Endothelial cell (in vitro differentiated cells): ENCODE results near the gene LTK. TPM values are rescaled to one million over a fixed set of nuclear protein-coding genes. Genes with fewer than 3 reads are reported as not detected.

Experiments used
- DNase-seq: peaks from one replicate; pipeline ENCODE4 v3.0.0; 2021; ENCODE audit warnings: low spot score
- H3K27ac Mint-ChIP-seq: one replicate; pipeline ENCODE4 v1.8.0; 2021; ENCODE audit warnings: mixed read lengths, inconsistent platforms; ENCODE audit not compliant: unreplicated experiment
- H3K27me3 Mint-ChIP-seq: one replicate; pipeline ENCODE4 v1.8.0; 2021; ENCODE audit warnings: mild to moderate bottlenecking, moderate library complexity, mixed read lengths, inconsistent platforms; ENCODE audit not compliant: unreplicated experiment
- H3K36me3 Mint-ChIP-seq: one replicate; pipeline ENCODE4 v1.8.0; 2021; ENCODE audit warnings: mild to moderate bottlenecking, low read depth, mixed read lengths, inconsistent platforms; ENCODE audit not compliant: unreplicated experiment
- H3K4me1 Mint-ChIP-seq: one replicate; pipeline ENCODE4 v1.8.0; 2021; ENCODE audit warnings: mild to moderate bottlenecking, mixed read lengths, inconsistent platforms; ENCODE audit not compliant: unreplicated experiment
- H3K4me3 Mint-ChIP-seq: one replicate; pipeline ENCODE4 v1.8.0; 2021; ENCODE audit warnings: mild to moderate bottlenecking, mixed read lengths, inconsistent platforms; ENCODE audit not compliant: unreplicated experiment
- H3K9me3 Mint-ChIP-seq: one replicate; pipeline ENCODE4 v1.8.0; 2021; ENCODE audit warnings: mixed read lengths, inconsistent platforms; ENCODE audit not compliant: unreplicated experiment
- total RNA-seq: library from RNA; stranded (reverse); fragmentation: NEBNext Ultra II Directional; extraction: Animal tissue kit (Norgen Biotek cat#: 25700); gene quantifications from one replicate; pipeline ENCODE4 v1.2.1, GENCODE V29; 2021; ENCODE audit not compliant: unreplicated experiment
- TF ChIP-seq, protein P1 (sequence below): fragments of 200-600 bp; sonication (generic); IDR thresholded peaks from one replicate; pipeline ENCODE4 v1.5.0; 2021; ENCODE audit warnings: antibody characterized with exemption; ENCODE audit not compliant: unreplicated experiment

Gene LTK
- total RNA-seq, 1 donor from 2014 or later = 25.7 TPM

DNA sequence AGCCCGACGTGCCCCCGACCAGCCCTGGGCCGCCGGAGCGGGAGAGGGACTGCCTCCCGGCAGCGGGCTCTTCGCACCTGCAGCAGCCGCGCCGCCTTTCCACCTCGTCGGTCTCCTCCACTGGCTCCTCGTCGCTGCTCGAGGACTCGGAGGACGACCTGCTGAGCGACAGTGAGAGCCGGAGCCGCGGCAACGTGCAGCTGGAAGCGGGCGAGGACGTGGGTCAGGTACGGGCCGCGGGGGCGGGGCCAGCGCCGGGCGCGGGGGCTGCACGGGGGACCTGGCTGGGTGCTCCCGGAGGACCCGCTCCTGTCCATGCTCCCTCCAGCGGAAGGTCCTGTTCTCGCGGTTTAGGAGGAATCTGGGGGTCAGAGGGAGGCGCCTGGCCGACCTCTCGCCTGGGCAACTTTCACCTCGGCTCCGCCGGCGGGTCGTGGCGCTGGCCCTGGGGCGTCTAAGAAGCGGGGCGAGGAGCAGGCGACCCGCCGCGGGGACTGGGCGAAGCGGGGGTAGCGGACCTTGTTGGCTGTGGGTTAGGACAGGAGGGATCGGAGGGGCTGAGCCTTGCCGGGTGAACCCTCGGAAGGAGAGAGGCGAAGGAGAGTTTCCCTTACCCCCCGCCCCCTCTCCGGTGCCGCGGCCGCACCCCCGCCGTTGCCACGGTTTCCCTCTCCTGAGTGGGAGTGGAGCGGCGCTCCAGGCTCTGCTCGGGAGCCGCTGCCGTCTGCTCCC lies 19.3 kb downstream of the LTK start:
- H3K4me1 Mint-ChIP-seq = peaks cover 9% of the 10 kb centered on the region
- H3K4me3 Mint-ChIP-seq = no peak overlapping the region
- peak; percentile 43 for DNase-seq
- no peaks in the 10 kb centered on the region for H3K9me3 Mint-ChIP-seq
- no peak overlapping the region for H3K27ac Mint-ChIP-seq
- peaks cover 9% of the 10 kb centered on the region for H3K36me3 Mint-ChIP-seq
- H3K27me3 Mint-ChIP-seq = peaks cover 24% of the 10 kb centered on the region
- TF ChIP-seq, protein P1, sequence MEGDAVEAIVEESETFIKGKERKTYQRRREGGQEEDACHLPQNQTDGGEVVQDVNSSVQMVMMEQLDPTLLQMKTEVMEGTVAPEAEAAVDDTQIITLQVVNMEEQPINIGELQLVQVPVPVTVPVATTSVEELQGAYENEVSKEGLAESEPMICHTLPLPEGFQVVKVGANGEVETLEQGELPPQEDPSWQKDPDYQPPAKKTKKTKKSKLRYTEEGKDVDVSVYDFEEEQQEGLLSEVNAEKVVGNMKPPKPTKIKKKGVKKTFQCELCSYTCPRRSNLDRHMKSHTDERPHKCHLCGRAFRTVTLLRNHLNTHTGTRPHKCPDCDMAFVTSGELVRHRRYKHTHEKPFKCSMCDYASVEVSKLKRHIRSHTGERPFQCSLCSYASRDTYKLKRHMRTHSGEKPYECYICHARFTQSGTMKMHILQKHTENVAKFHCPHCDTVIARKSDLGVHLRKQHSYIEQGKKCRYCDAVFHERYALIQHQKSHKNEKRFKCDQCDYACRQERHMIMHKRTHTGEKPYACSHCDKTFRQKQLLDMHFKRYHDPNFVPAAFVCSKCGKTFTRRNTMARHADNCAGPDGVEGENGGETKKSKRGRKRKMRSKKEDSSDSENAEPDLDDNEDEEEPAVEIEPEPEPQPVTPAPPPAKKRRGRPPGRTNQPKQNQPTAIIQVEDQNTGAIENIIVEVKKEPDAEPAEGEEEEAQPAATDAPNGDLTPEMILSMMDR = no peak

DNA sequence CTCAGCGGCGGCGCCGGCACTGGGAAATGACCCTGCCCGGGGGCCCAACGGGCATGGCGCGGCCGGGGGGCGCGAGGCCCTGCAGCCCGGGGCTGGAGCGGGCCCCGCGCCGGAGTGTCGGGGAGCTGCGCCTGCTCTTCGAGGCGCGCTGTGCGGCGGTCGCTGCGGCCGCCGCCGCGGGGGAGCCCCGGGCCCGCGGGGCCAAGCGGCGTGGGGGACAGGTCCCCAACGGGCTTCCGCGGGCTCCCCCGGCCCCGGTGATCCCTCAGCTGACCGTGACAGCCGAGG lies 19.8 kb downstream of the LTK start:
- H3K27me3 Mint-ChIP-seq = peaks cover 24% of the 10 kb centered on the region
- no peak for DNase-seq
- no peak overlapping the region for H3K4me3 Mint-ChIP-seq
- no peaks in the 10 kb centered on the region for H3K9me3 Mint-ChIP-seq
- peaks cover 9% of the 10 kb centered on the region for H3K4me1 Mint-ChIP-seq
- TF ChIP-seq, protein P1 = no peak
- peaks cover 9% of the 10 kb centered on the region for H3K36me3 Mint-ChIP-seq
- H3K27ac Mint-ChIP-seq = no peak overlapping the region

DNA sequence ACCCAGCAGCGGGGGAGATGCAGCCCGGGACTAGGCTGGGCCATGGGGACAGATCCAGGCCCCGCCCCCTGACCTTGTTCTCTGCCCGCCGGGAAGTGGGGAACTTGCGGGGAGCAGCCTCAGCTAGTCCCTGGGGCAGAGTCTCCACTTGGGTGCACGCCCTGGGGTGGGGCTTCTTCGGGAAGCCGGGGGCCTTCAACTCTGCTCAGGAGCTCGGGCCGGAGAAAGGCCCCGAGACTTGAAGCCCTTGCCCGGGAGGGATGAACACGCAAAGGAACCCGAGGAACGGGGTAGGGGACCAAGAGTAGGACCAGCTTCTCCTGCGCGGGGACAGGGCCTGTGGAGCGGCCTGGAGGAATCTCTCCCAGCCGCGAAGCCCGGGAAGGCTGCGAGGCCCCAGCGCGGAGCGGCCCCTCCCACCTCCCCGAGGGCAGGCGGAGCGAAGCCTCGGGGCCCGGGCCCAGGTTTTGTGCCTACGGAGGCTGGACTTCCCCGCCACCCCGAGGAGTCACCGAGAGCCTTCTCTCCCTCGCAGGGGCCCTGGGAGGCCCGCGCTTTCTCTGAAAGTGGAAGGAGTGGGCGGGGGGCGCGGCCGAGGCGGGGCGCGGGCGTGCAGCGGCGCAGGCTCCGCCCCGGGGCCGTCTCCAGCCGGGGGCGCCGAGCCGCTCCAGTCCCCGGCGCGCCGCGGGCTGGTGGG lies 20.3 kb downstream of the LTK start, which contains the start of gene ITPKA:
Gene ITPKA, plus strand, starts transcription at position 670 of the 697 bp plus-strand sequence. CDS start 54 bp downstream, outside the sequence.
- Mint-ChIP-seq H3K4me1 (peaks cover 9% of the 10 kb centered on the region), H3K36me3 (peaks cover 9% of the 10 kb centered on the region), H3K4me3 (peak within 1 kb of the TSS; percentile 84), H3K9me3 (no peaks in the 10 kb centered on the region), H3K27me3 (peaks cover 23% of the 10 kb centered on the region), H3K27ac (peak within 1 kb of the TSS; percentile 49)
- TF ChIP-seq, protein P1 = no peak
- DNase-seq = peak; percentile 54

DNA sequence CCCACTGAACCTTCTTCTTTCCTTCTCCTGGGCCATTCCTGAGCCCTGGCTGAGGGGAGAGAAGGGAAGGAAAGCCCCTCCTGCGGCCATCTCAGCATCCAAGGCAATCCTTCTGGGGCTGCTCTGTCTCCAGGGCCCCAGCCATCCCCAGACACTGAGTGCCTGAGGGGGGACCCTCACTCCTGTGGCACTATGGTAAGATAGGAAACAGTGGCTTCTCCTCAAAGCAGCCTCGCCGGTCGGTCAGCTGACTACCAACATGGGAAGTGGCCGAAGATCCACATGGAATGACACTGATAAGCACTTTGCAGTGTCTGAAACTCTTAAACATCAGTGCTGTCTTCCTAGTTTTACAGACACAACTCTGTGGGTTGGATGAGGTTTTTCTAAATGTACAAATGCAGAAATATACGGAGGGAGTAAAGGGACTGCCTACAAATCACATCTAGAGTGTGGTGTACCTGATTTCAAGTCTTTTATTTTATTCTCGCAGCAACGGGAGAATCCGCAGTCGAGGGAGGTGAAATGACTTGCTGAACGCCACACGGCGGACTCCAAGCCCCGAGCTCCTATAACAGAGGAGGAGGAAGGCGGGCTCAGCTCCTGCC lies 20.9 kb downstream of the LTK start:
- TF ChIP-seq, protein P1 = no peak
- no peak for DNase-seq
- Mint-ChIP-seq H3K4me1 (peaks cover 16% of the 10 kb centered on the region), H3K27ac (peak overlapping the region; percentile 49), H3K36me3 (peaks cover 13% of the 10 kb centered on the region), H3K9me3 (no peaks in the 10 kb centered on the region), H3K27me3 (peaks cover 27% of the 10 kb centered on the region), H3K4me3 (peak overlapping the region; percentile 84)
